MM.1S (cell line): ENCODE data around the gene DIP2C.

ENCODE experiments used
- CTCF ChIP-seq: fragments of 300-600 bp; sonication (generic); IDR thresholded peaks from 2 replicates; pipeline ENCODE4 v1.5.1; 2016; ENCODE audit warnings: antibody characterized with exemption, low read length, mixed read lengths
- EZH2 ChIP-seq: fragments of 300-600 bp; sonication (generic); optimal IDR thresholded peaks from 2 replicates; pipeline ENCODE3; 2017; ENCODE audit warnings: low read depth, mild to moderate bottlenecking, antibody characterized with exemption, low read length, mixed read lengths
- EZH2phosphoT487 ChIP-seq: fragments of 300-600 bp; sonication (generic); IDR thresholded peaks from 2 replicates; pipeline ENCODE4 v1.6.1; 2018; ENCODE audit warnings: antibody characterized with exemption, low read length

DNA sequence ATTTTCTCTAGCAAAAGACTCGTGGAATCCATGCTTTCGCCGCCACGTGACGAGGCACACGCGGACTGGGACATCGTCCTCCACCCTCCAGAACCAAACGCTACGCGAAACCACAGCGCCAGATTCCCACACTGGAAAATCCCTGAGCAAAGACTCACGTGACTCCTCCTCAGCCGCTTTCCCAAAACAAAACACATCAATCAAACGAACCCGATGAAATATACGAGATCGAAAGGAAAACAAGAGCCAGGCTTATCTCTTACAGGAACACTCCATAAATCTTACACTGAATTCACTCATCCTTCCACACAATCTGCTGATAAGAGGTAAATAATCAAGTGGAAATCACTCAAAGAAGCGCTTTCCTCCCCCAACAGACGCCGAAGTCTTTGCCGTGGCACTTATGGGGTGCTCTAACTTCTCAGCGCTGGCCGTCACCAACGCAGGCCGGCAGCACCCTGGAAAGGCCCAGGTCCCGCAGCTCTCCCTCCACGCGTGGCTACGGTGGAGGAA lies 23.8 kb downstream of the DIP2C start:
- TF ChIP-seq CTCF (no peak), EZH2 (no peak), EZH2phosphoT487 (no peak)
